ENCODE measurements around the gene THSD4. TPM values are rescaled to one million over a fixed set of nuclear protein-coding genes. Genes with fewer than 3 reads are reported as not detected.

Gene THSD4
- total RNA-seq, 1 experiment from 2014 or later = 24.2 TPM

DNA sequence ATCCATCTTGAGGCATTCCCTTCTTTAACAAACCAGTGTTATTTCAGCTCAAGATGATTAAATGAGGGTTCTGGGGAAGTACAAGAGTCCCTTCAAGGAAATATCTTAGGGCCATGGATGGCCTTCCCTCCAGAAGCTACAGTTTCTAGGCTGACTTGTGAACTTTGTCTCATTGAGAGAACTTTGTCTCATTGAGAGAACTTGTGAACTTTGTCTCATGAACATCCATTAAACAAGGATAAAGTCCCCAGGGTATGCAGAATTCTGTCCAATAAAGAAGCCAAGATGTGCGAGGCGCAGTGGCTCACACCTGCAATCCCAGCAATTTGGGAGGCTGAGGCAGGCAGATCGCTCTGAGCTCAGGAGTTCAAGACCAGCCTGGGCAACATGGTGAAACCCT lies 341.5 kb downstream of the THSD4 start:
- intact Hi-C loops (cut with micrococcal nuclease; ENCODE audit: unreplicated experiment) = no loop called here
- Mint-ChIP-seq H3K4me3 (ENCODE audit: low read depth, unreplicated experiment) (no peak overlapping the region), H3K9me3 (ENCODE audit: low read depth, unreplicated experiment) (no peaks in the 10 kb centered on the region), H3K27me3 (ENCODE audit: unreplicated experiment) (no peaks in the 10 kb centered on the region), H3K4me1 (ENCODE audit: low read depth, unreplicated experiment) (peaks cover 10% of the 10 kb centered on the region), H3K27ac (ENCODE audit: unreplicated experiment) (no peak overlapping the region), H3K36me3 (ENCODE audit: insufficient read depth, unreplicated experiment) (no peaks in the 10 kb centered on the region)
- no peak for DNase-seq
- TF ChIP-seq, protein P1, sequence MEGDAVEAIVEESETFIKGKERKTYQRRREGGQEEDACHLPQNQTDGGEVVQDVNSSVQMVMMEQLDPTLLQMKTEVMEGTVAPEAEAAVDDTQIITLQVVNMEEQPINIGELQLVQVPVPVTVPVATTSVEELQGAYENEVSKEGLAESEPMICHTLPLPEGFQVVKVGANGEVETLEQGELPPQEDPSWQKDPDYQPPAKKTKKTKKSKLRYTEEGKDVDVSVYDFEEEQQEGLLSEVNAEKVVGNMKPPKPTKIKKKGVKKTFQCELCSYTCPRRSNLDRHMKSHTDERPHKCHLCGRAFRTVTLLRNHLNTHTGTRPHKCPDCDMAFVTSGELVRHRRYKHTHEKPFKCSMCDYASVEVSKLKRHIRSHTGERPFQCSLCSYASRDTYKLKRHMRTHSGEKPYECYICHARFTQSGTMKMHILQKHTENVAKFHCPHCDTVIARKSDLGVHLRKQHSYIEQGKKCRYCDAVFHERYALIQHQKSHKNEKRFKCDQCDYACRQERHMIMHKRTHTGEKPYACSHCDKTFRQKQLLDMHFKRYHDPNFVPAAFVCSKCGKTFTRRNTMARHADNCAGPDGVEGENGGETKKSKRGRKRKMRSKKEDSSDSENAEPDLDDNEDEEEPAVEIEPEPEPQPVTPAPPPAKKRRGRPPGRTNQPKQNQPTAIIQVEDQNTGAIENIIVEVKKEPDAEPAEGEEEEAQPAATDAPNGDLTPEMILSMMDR (IDR thresholded peaks at IDR 0.05; ENCODE audit: unreplicated experiment) = no peak
- CTCF ChIA-PET = no interaction called here
- no TSS peak for BruUV-seq (replicated peaks)

DNA sequence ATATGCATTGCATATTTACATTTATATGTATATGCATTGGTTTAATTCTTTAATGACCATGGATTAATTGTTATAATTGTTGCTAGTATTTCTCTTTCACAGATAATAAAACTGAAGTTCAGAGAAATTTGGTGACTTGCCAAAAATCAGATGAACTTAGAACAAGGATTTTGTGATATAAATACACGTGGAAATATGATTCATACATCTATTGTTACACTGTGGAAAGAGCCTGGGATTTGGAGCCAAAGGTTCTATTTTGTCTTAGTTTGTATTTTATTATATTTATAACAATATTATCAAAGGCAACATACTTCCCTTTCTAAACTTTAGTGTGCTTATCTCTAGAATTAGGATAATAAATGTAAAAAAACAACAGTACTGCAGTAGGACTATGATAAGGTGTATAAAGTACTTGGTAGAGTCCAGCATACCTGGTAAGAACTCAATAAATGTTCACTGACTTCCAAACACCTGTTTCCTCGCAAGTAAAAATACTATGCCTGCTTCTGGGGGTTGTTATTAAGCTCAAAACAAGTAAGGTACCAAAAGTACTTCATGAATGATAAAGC lies 342.9 kb downstream of the THSD4 start:
- CTCF ChIA-PET = interaction anchor here (0.7 kb wide), 1 partner anchor 724 kb away, joined by 4 read pairs; no protein-coding TSS in a partner anchor
- no peaks in the 10 kb centered on the region for H3K9me3 Mint-ChIP-seq (ENCODE audit: low read depth, unreplicated experiment)
- H3K36me3 Mint-ChIP-seq (ENCODE audit: insufficient read depth, unreplicated experiment) = no peaks in the 10 kb centered on the region
- TF ChIP-seq, protein P1 (IDR thresholded peaks at IDR 0.05; ENCODE audit: unreplicated experiment) = no peak
- no peaks in the 10 kb centered on the region for H3K27me3 Mint-ChIP-seq (ENCODE audit: unreplicated experiment)
- no peak for DNase-seq
- no peak overlapping the region for H3K27ac Mint-ChIP-seq (ENCODE audit: unreplicated experiment)
- H3K4me1 Mint-ChIP-seq (ENCODE audit: low read depth, unreplicated experiment) = peaks cover 10% of the 10 kb centered on the region
- H3K4me3 Mint-ChIP-seq (ENCODE audit: low read depth, unreplicated experiment) = no peak overlapping the region
- BruUV-seq (replicated peaks) = no TSS peak
- intact Hi-C loops (cut with micrococcal nuclease; ENCODE audit: unreplicated experiment) = no loop called here

DNA sequence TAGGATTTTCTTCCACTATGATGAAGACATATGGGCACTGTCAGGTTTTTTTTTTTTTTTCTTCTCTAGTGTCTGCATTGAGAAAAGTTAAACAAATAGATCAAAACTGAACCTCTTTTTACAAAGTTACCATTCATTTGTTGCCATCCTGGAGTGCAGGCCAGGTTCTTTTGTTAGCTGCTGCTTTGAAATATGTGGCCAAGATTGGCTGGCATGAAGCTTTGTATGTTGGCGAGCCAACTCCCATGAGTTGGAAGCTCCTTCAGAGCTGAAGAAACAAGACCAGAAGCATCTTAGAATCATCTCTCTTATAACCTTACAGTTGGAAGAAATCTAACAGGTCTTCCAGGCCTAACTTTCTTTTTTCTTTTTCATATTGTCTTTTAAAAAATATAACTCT lies 346.5 kb downstream of the THSD4 start:
- BruUV-seq (replicated peaks) = no TSS peak
- CTCF ChIA-PET = no interaction called here

DNA sequence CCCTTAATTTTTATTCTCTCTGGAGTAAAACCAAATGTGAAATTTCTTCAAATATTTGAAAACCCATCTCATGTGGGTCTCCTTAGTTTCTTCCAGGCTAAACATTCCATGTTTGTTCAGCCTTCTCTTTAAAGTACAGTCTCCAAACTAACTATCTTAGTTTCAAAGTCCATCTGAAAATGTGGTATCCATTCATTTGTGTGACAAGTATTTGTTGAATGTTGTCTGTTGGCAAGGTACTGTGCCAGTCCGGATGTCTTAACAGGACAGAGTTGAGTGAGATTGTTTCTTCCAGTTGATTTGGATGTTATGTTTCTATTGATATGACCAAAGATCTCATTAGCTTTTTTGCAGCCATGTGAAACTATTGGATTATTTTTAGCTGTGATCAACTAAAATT lies 347.4 kb downstream of the THSD4 start:
- no peak overlapping the region for H3K4me3 Mint-ChIP-seq (ENCODE audit: low read depth, unreplicated experiment)

More for the DNA sequence above, 346.5 kb downstream of the THSD4 start:
- DNase-seq = no peak
- H3K4me3 Mint-ChIP-seq (ENCODE audit: low read depth, unreplicated experiment) = no peak overlapping the region
- intact Hi-C loops (cut with micrococcal nuclease; ENCODE audit: unreplicated experiment) = no loop called here
- H3K36me3 Mint-ChIP-seq (ENCODE audit: insufficient read depth, unreplicated experiment) = no peaks in the 10 kb centered on the region
- TF ChIP-seq, protein P1 (IDR thresholded peaks at IDR 0.05; ENCODE audit: unreplicated experiment) = no peak
- no peaks in the 10 kb centered on the region for H3K4me1 Mint-ChIP-seq (ENCODE audit: low read depth, unreplicated experiment)
- no peak overlapping the region for H3K27ac Mint-ChIP-seq (ENCODE audit: unreplicated experiment)
- H3K27me3 Mint-ChIP-seq (ENCODE audit: unreplicated experiment) = no peaks in the 10 kb centered on the region
- H3K9me3 Mint-ChIP-seq (ENCODE audit: low read depth, unreplicated experiment) = no peaks in the 10 kb centered on the region

More for the DNA sequence above, 347.4 kb downstream of the THSD4 start:
- no peak overlapping the region for H3K27ac Mint-ChIP-seq (ENCODE audit: unreplicated experiment)
- CTCF ChIA-PET = no interaction called here
- H3K27me3 Mint-ChIP-seq (ENCODE audit: unreplicated experiment) = no peaks in the 10 kb centered on the region
- no peaks in the 10 kb centered on the region for H3K4me1 Mint-ChIP-seq (ENCODE audit: low read depth, unreplicated experiment)
- intact Hi-C loops (cut with micrococcal nuclease; ENCODE audit: unreplicated experiment) = no loop called here
- TF ChIP-seq, protein P1 (IDR thresholded peaks at IDR 0.05; ENCODE audit: unreplicated experiment) = no peak
- H3K36me3 Mint-ChIP-seq (ENCODE audit: insufficient read depth, unreplicated experiment) = no peaks in the 10 kb centered on the region
- no peaks in the 10 kb centered on the region for H3K9me3 Mint-ChIP-seq (ENCODE audit: low read depth, unreplicated experiment)
- DNase-seq = no peak
- BruUV-seq (replicated peaks) = no TSS peak
